ENCODE data around the gene STAT5A.

DNA sequence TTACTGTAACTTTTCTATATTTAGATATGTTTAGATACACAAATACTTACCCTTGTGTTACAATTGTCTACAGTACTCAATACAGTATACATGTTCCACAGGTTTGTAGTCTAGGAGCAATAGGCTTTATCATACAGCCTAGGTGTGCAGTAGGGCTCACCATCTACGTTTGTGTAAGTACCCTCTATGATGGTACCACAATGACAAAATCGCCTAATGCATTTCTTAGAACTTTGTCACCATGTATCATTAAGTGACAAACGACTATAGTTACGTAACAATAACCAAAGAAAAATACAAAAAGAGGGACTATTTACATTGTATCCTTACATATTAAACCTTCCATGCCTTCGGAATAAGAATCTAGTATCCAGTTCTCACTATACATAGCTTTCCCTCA lies 20.1 kb upstream of the STAT5A start:
- no peak for TF ChIP-seq CTCF (IDR thresholded peaks at IDR 0.05)
- no peak for TF ChIP-seq POLR2A (IDR thresholded peaks at IDR 0.05)
